NCI-H446 (cell line): ENCODE results near the gene SLC25A52.
"Not testable (repeated sequence)": the region's sequence is repeated elsewhere in the genome, so short reads cannot be mapped to it uniquely, and the experiment has no call there.

ENCODE experiments used
- DNase-seq, 2 experiments: peaks; one replicate each; lab custom pipeline; 2025; lab: John Stamatoyannopoulos, UW

Gene SLC25A52

DNA sequence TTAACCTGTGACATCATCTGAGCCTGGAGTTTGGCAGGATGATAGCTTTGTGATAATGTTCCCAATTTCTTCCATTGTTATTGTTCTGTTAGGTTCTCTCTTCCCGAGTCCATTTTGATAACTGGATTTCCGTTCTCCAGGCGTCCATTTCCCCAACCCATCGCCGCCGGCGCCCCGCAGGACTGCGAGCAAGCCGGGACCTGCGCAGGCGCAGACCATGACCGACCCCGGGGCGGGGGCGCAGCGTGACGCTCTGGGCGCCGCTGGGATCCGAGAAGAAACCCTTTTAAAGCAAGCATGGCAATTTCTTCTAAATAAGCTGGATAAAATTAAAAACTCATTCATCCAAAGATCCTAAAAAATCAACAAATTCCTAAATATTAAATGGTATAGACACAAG lies at the start of gene SLC25A52:
TSS of gene SLC25A52 (minus strand) at position 186 of the 400 bp plus-strand sequence. CDS start 219 bp downstream, outside the sequence.
- DNase-seq = no peak

DNA sequence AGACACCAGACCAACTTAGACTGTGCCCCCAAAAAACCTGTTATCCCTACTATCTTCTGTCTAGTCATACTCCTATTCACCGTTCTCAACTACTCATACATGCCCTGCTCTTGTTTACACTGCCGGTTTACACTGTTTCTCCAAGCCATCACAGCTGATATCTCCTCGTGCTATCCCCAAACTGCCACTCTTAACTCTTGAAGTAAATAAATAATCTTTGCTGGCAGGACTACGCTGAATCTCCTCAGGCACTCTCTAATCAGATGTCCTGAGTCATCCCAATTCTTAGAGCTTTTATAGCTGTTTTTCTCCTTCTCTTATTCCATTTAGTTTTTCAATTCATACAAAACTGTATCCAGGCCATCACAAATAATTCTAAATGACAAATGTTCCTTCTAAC lies 48.4 kb upstream of the SLC25A52 start:
- DNase-seq = not testable (repeated sequence)

GRCh38 chr18:31801078-31801477 lies 40.4 kb upstream of the SLC25A52 start:
- DNase-seq = no peak

- DNase-seq = not testable (repeated sequence)
These were observed 38.6 kb upstream of the SLC25A52 start for GRCh38 chr18:31799257-31799656.

- DNase-seq = no peak
These were observed 37.7 kb upstream of the SLC25A52 start for GRCh38 chr18:31798399-31798798.

DNA sequence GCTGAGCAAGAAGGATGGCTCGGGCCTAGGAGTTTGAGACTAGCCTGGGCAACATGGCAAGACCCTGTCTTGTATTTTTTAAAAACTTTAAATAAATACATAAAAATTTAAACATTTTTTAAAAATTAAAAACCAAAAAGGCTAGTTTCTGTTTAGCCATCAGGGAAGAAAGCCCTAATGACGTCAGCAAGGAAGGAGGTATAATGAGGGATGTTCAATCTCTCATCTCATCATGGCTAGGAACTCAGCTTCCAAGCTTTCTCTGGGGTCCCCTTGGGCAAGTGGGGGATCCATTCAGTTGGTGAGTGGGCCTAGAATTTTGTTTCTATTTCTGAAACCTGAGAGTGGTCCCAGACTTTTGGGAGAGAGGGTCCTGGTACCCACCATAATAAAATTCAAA lies 35.1 kb upstream of the SLC25A52 start:
- no peak for DNase-seq

- no peak for DNase-seq
These were observed 32.9 kb upstream of the SLC25A52 start for GRCh38 chr18:31793531-31793930.

- DNase-seq = no peak
These were observed 31.9 kb upstream of the SLC25A52 start for GRCh38 chr18:31792580-31792911.

GRCh38 chr18:31791817-31792579 lies 31.3 kb upstream of the SLC25A52 start:
- no peak for DNase-seq

GRCh38 chr18:31789409-31789808 lies 28.7 kb upstream of the SLC25A52 start:
- no peak for DNase-seq

DNA sequence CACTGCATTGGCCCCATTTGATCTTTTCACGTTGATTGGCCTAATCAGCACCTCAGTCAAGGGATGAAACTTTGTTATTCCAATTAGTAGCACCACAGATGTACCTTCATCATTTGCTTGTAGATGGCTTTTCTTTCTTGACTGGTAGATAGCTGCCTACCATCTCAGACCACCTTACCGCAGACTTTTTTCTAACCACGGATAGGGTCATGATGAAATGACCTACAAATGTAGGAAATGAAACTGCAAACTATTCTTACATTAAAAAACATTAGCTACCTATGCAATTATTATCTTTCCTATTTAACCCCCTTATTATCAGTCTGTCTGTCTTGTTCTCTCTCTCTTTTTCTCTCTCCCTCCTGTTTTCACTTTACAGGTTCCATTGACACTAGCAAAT lies 22.4 kb upstream of the SLC25A52 start:
- no peak for DNase-seq

DNA sequence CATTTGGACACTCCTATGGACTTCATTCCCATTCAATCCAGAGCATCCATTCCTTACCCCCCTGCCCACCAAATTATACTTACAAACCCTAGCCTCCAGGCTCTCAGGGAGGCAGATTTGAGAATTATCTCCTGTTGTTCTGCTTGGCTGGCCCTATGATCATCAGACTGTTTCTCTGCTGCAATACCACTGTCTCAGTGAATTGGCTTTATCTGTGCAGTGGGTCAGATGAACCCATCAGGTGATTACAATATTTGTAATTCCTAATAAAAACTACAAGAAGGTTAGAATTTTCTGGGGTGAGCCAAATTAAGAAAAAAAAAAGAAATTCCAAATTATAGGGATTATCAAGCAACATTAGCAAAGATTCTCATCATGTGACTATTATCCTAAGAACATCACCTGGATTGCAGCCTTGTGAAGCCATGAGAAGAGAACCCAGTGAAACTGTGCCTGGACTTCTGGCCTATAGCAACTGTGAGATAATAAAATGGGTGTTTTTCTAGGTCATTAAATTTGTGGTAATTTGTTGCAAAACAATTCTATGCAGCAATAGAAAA lies 17.8 kb upstream of the SLC25A52 start:
- no peak for DNase-seq

DNA sequence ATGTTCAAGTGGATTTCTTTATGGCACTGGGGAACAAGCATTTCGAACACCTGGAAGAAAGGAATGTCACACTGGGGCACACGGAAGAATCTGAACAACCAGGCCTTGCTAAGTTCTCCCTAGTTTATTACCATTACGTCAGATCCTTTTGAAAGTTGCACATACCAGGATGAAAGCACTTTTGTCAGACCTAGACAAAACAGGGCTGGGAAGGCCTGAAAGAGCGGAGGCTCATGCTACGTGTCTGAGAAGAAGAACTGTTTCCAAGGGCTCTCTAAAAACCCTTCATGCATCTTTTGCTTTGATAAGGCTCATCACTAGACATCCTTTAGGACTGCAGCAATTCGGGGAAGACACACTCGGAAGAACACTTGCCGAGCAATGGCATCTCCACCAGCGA lies 15.4 kb upstream of the SLC25A52 start:
- DNase-seq = no peak

- DNase-seq = no peak
These were observed 14.3 kb upstream of the SLC25A52 start for GRCh38 chr18:31774962-31775361.

GRCh38 chr18:31774477-31774785 lies 13.8 kb upstream of the SLC25A52 start:
- no peak for DNase-seq

GRCh38 chr18:31773774-31774476 lies 13.2 kb upstream of the SLC25A52 start:
- no peak for DNase-seq

DNA sequence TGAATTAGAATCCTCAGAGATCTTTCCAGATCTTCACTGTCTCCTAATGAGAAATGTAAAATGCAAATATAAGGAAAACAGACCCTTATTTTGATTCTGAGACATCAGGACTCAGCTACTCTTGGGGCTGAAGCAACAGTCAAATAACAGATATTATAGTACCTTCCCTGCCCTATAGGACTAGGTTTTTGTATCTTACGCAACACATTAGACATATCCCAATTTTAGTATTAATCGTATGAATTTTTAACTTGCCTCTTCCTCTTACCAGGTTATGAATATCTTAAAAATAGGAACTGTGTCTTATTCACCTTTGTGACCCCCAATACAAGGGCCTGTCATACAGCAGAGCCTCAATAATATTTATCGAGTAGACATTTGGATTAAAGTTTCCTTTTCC lies 12.0 kb upstream of the SLC25A52 start:
- no peak for DNase-seq

- no peak for DNase-seq
These were observed 10.4 kb downstream of the SLC25A52 start for GRCh38 chr18:31750273-31750672.

GRCh38 chr18:31746396-31746795 lies 14.3 kb downstream of the SLC25A52 start:
- DNase-seq = no peak

GRCh38 chr18:31744321-31745067 lies 16.2 kb downstream of the SLC25A52 start:
- DNase-seq = no peak

DNA sequence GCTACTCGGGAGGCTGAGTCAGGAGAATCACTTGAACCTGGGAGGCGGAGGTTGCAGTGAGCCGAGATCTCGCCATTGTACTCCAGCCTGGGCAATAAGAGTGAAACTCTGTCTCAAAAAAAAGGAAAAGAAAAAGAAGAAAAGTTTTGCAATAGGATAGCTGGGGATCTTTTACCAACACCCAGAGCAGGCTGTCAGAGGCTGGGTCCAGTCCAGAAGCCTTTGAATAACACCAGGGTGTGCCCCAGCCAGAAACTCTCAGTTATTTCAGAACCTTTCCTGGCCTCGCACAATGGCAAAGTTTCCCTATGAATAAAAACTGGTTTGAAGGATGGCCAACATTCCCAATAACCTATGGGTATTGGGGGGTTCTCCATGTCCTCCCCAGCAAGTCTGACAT lies 17.1 kb downstream of the SLC25A52 start:
- not testable (repeated sequence) for DNase-seq

DNA sequence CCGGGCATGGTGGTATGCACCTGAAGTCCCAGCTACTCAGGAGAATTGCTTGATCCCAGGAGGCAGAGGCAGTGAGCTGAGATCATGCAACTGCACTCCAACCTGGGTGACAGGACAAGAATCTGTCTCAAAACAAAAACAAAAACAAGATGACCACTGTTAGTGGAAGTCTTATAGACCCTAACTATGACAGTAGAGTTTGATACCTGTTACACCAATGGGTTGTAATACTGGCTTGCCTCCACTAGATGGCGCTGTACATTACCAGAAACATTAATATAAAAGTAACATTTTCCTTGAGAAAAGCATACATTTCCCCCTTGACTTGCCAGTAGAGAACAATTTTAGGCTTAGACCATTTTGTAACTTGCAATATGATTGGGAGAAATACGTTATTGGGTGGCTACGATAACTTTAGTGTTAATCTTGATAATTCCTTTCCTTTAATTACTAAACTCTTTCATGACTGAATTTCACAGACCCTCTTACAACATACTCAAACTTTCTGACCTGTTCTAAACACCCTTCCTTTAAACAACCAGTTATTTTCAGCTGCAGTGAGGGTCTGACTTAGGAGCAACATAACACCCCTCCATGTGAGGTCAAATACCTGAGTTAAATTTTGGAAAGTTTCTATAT lies 19.5 kb downstream of the SLC25A52 start:
- DNase-seq = peak in 1 of 2 experiments; percentile 54
